Cardiac fibroblast (primary cell): Measurements from ENCODE around the gene HEXIM2.
A peak's percentile ranks its signal among the peaks of the same experiment; 100 is the strongest.

Experiments
- DNase-seq, 2 donors: peaks; one replicate each; pipeline versions ENCODE4 v3.0.0 to v3.0.0-alpha.2; 2010; ENCODE audit warnings: low read depth in 2 of 2
- H3K4me3 ChIP-seq, 2 donors: replicated peaks in 1 of 2; 1 replicate in 1 of 2; 2 replicates in 1 of 2; pipeline ENCODE4 v1.5.1; 2011; ENCODE audit warnings: low read depth in 2 of 2, low read length in 2 of 2, mild to moderate bottlenecking in 2 of 2, moderate library complexity in 1 of 2
- CTCF ChIP-seq: IDR thresholded peaks from one replicate; pipeline ENCODE4 v1.5.1; 2011; ENCODE audit warnings: low read depth, mild to moderate bottlenecking, low read length, inconsistent platforms

The HEXIM2 gene

GRCh38 chr17:45171338-45172231 lies 9.9 kb downstream of the HEXIM2 start:
- peak overlapping the region in 1 of 2 donors; percentile 17 for H3K4me3 ChIP-seq
- TF ChIP-seq CTCF, result no peak
- DNase-seq, result peak in 1 of 2 donors; percentile 22

- H3K4me3 ChIP-seq, result peak overlapping the region in 1 of 2 donors; percentile 1
- no peak for TF ChIP-seq CTCF
- DNase-seq, result no peak
Measured at GRCh38 chr17:45172232-45172540, 10.5 kb downstream of the HEXIM2 start.

- no peak for TF ChIP-seq CTCF
- DNase-seq, result peak in 1 of 2 donors; percentile 74
- no peak overlapping the region for H3K4me3 ChIP-seq
Measured at GRCh38 chr17:45172541-45173286, 11.0 kb downstream of the HEXIM2 start.

GRCh38 chr17:45175759-45176115 lies 14.1 kb downstream of the HEXIM2 start:
- H3K4me3 ChIP-seq, result no peak overlapping the region
- TF ChIP-seq CTCF, result no peak
- no peak for DNase-seq

- no peak for DNase-seq
- TF ChIP-seq CTCF, result no peak
- H3K4me3 ChIP-seq, result no peak overlapping the region
Measured at GRCh38 chr17:45177563-45177962, 15.9 kb downstream of the HEXIM2 start.

GRCh38 chr17:45184144-45184543 lies 22.5 kb downstream of the HEXIM2 start:
- H3K4me3 ChIP-seq, result no peak overlapping the region
- TF ChIP-seq CTCF, result no peak
- no peak for DNase-seq
